Peyer's patch (tissue), 4 donors: ENCODE results near the gene CC2D2A. TPM values are rescaled to one million over a fixed set of nuclear protein-coding genes. Genes with fewer than 3 reads are reported as not detected.
A peak's percentile ranks its signal among the peaks of the same experiment; 100 is the strongest.

Experiments used
- DNase-seq, 3 donors: peaks; one replicate each; pipeline ENCODE4 v3.0.0-alpha.2; 2017 to 2019
- H3K27ac ChIP-seq, 4 donors: fragments of 200-600 bp; sonication (generic); one replicate each; pipeline ENCODE4 v1.5.1; 2016 to 2019
- H3K27me3 ChIP-seq, 2 donors: fragments of 200-600 bp; sonication (generic); one replicate each; pipeline ENCODE4 v1.5.1; 2019
- H3K36me3 ChIP-seq, 3 donors: fragments of 200-600 bp; sonication (generic); one replicate each; pipeline ENCODE4 v1.5.1; 2016 to 2019
- H3K4me1 ChIP-seq, 4 donors: fragments of 200-600 bp; sonication (generic); one replicate each; pipeline ENCODE4 v1.5.1; 2016 to 2019
- H3K4me3 ChIP-seq, 4 donors: fragments of 200-600 bp; sonication (generic); 1 replicate in 3 of 4; 2 replicates in 1 of 4; pipeline ENCODE4 v1.5.1; 2016 to 2019; ENCODE audit warnings: mild to moderate bottlenecking in 1 of 4
- H3K9me3 ChIP-seq, 4 donors: fragments of 200-600 bp; sonication (generic); one replicate each; pipeline ENCODE4 v1.5.1; 2016 to 2019; ENCODE audit warnings: mild to moderate bottlenecking in 1 of 4
- CTCF ChIP-seq, 6 experiments: fragments of 450-650 bp in 4 of 6; fragments of 200-600 bp in 2 of 6; sonication (generic) in 1 of 6; IDR thresholded peaks; one replicate each; pipeline ENCODE4 v1.5.1; 2017 to 2019; ENCODE audit warnings: antibody characterized with exemption in 6 of 6, mild to moderate bottlenecking in 3 of 6, moderate library complexity in 1 of 6
- POLR2A ChIP-seq, 2 donors: fragments of 450-650 bp; IDR thresholded peaks; one replicate each; pipeline ENCODE4 v1.5.1; 2017; ENCODE audit warnings: antibody characterized with exemption in 2 of 2, mild to moderate bottlenecking in 2 of 2, moderate library complexity in 2 of 2
- total RNA-seq, 4 donors: library from RNA; depleted of rRNA; stranded (reverse); fragments of >200 nt; gene quantifications; one replicate each; pipeline ENCODE4 v1.1.0, GENCODE V29; 2016

CC2D2A gene
- total RNA-seq, 4 donors from 2014 or later, result 7.3 to 45.4 (median 8.9) TPM

- no peak for DNase-seq
- H3K27me3 ChIP-seq, result no peaks in the 10 kb centered on the region
- H3K36me3 ChIP-seq, result no peaks in the 10 kb centered on the region
- no peak for TF ChIP-seq POLR2A (IDR thresholded peaks at IDR 0.05)
- no peak for TF ChIP-seq CTCF (IDR thresholded peaks at IDR 0.05)
- no peaks in the 10 kb centered on the region for H3K4me1 ChIP-seq
- H3K9me3 ChIP-seq, result no peaks in the 10 kb centered on the region
- H3K4me3 ChIP-seq, result no peak within 1 kb of the TSS
- peak within 1 kb of the TSS in 3 of 4 donors; percentile 1 to 72 (median 22) for H3K27ac ChIP-seq
These were observed 42.0 kb upstream of the CC2D2A start, which contains the start of gene C1QTNF7 for GRCh38 chr4:15427701-15428100. Gene C1QTNF7, plus strand, starts transcription at chr4:15428033. Its CDS starts 7,711 bp downstream, at chr4:15435744.

- peak overlapping the region in 2 of 4 donors; percentile 1 to 22 for H3K27ac ChIP-seq
- DNase-seq, result no peak
- no peaks in the 10 kb centered on the region for H3K27me3 ChIP-seq
- H3K9me3 ChIP-seq, result no peaks in the 10 kb centered on the region
- TF ChIP-seq POLR2A (IDR thresholded peaks at IDR 0.05) (no peak), CTCF (IDR thresholded peaks at IDR 0.05) (no peak)
- H3K4me3 ChIP-seq, result no peak overlapping the region
- no peaks in the 10 kb centered on the region for H3K36me3 ChIP-seq
- no peaks in the 10 kb centered on the region for H3K4me1 ChIP-seq
These were observed 41.1 kb upstream of the CC2D2A start for GRCh38 chr4:15428611-15429010.

- no peak for DNase-seq
- no peak overlapping the region for H3K4me3 ChIP-seq
- TF ChIP-seq POLR2A (IDR thresholded peaks at IDR 0.05), result no peak
- TF ChIP-seq CTCF (IDR thresholded peaks at IDR 0.05), result no peak
- H3K9me3 ChIP-seq, result no peaks in the 10 kb centered on the region
- no peaks in the 10 kb centered on the region for H3K27me3 ChIP-seq
- no peaks in the 10 kb centered on the region for H3K36me3 ChIP-seq
- no peak overlapping the region for H3K27ac ChIP-seq
- H3K4me1 ChIP-seq, result no peaks in the 10 kb centered on the region
These were observed 35.6 kb upstream of the CC2D2A start for GRCh38 chr4:15434091-15434490.

GRCh38 chr4:15434676-15435075, 35.0 kb upstream of the CC2D2A start:
- no peaks in the 10 kb centered on the region for H3K4me1 ChIP-seq
- TF ChIP-seq POLR2A (IDR thresholded peaks at IDR 0.05), result no peak
- no peak for TF ChIP-seq CTCF (IDR thresholded peaks at IDR 0.05)
- H3K27me3 ChIP-seq, result no peaks in the 10 kb centered on the region
- no peaks in the 10 kb centered on the region for H3K36me3 ChIP-seq
- H3K4me3 ChIP-seq, result no peak overlapping the region
- no peak for DNase-seq
- H3K27ac ChIP-seq, result no peak overlapping the region
- no peaks in the 10 kb centered on the region for H3K9me3 ChIP-seq

- TF ChIP-seq POLR2A (IDR thresholded peaks at IDR 0.05), result no peak
- no peak for TF ChIP-seq CTCF (IDR thresholded peaks at IDR 0.05)
- no peak overlapping the region for H3K27ac ChIP-seq
- H3K4me3 ChIP-seq, result no peak overlapping the region
- no peaks in the 10 kb centered on the region for H3K27me3 ChIP-seq
- H3K36me3 ChIP-seq, result no peaks in the 10 kb centered on the region
- no peaks in the 10 kb centered on the region for H3K9me3 ChIP-seq
- H3K4me1 ChIP-seq, result no peaks in the 10 kb centered on the region
- no peak for DNase-seq
These were observed 33.2 kb upstream of the CC2D2A start for GRCh38 chr4:15436513-15436912.

- Histone ChIP-seq H3K4me1 (no peaks in the 10 kb centered on the region), H3K36me3 (no peaks in the 10 kb centered on the region), H3K27ac (no peak overlapping the region), H3K9me3 (no peaks in the 10 kb centered on the region), H3K27me3 (no peaks in the 10 kb centered on the region), H3K4me3 (no peak overlapping the region)
- DNase-seq, result no peak
- no peak for TF ChIP-seq CTCF (IDR thresholded peaks at IDR 0.05)
- TF ChIP-seq POLR2A (IDR thresholded peaks at IDR 0.05), result no peak
These were observed 30.6 kb upstream of the CC2D2A start for GRCh38 chr4:15438939-15439524.
